Stimulated activated CD8-positive, alpha-beta memory T cell treated with anti-CD3 and anti-CD28 coated beads, Interleukin-2, amount 100 ng/mL, for 1 hour (primary cell): ENCODE measurements around the gene SYT1.
"Not testable (repeated sequence)": the region's sequence is repeated elsewhere in the genome, so short reads cannot be mapped to it uniquely, and the experiment has no call there.

Experiments used
- DNase-seq, 2 donors: peaks; one replicate each; pipeline ENCODE4 v3.0.0-alpha.2; 2020; ENCODE audit warnings: low read depth in 2 of 2

SYT1 gene

DNA sequence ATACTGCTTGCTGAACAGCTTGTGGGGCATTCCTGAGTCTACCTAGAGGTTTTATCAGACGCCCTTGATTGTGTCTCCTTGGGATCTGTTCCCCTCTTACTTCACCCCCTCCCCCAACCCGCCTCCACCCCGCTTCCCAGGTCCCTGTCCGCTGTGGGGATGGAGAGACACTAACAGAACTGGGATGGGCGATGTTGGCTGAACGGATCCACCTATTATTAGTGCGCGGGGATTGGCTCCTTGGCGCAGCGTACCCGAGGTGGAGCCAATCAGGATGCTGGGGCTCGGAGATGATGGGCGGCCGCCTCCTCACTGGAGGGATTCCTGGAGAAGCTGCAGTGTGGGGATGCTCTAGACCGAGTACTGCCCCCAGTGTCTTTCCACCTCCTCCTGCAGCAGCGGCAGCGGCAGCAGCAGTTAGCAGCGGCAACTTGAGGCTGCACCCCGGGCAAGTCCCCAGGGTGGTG, at the start of gene SYT1:
TSS of gene SYT1 (plus strand) at position 372 of the 467 bp plus-strand sequence.
- no peak for DNase-seq

DNA sequence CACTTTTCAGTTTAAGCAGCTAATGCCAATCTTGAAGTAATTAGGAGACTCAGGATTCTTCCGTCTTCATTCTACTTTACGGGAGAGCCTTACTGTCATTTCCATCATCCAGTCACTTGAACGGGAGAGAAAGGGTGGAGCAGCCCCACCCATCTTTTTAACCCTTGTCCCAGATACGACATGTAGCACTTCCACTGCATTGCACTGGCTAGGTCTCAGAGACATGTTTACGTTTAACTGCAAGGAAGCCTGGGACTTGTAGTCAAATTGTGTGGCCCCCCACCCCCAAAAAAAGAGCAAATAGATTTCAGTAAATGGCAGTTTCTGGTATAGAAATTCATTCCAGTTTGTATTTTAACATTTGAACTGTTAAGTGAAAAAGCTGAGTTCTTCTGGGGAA, 46.1 kb upstream of the SYT1 start:
- no peak for DNase-seq

DNA sequence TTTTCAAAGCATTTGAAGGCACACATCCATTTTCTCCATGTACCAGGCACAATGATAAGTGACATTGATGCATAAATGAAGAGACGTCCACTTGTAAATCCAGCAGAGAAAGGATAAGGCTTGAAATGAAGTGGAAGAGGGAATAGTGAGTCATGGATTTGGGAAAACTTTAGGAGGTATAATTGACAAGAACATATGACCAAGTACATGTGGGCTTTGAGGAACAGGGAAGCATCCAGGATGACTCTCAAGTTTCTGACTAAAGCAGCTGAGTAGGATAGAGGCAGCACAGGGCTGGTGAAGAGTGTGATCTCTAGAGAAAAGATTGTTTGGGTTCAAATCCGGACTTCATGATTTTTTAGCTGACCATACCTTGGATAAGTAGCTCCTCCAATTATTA, 43.6 kb upstream of the SYT1 start:
- no peak for DNase-seq

DNA sequence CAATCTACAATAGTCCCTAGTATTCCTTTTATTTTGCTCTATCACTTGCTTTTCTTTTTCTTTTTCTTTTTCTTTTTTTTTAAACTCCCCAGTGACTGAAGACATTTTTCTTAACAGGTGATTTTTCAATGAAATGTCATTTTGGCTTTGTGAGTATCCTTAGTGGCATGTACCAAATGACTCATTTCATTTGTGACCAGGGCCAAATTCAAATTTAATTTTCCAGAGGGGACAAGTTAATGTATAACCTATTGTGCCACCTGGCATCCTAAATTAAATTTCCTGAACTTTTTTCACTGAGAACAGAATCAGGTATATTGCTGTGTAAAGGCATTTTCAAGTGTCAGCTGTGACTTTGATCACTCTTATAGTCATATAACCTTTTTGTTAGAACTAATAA, 39.7 kb upstream of the SYT1 start:
- no peak for DNase-seq

DNA sequence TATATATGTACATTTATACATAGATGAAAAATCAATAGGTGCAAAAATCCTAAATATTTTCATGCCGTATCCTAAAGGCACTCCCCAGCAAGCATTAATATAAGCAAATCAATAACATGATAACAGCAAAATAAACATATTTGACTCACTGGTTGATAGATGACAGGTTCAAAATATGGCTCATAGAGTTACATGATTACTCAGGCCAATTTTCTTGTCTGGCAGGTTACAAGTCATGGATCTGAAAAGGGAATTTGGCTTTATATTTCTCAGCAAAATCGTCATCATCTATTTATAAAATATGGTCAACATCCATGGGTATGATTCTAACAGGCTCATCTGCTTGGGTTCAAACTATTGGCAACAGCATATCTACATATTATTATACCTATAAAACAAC, 34.9 kb upstream of the SYT1 start:
- no peak for DNase-seq

DNA sequence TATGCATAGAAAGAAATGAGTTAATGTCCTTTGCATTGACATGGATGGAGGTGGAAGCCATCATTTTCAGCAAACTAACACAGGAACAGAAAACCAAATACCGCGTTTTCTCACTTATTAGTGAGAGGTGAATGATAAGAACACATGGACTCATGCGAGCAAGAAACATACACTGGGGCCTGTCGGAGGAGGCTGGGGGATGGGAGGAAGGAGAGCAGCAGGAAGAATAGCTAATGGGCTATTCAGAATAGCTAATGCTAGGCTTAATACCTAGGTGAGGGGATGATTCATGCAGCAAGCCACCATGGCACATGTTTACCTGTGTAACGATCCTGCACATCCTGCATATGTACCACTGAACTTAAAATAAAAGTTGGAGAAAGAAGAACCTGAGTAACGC, 29.1 kb upstream of the SYT1 start:
- no peak for DNase-seq

DNA sequence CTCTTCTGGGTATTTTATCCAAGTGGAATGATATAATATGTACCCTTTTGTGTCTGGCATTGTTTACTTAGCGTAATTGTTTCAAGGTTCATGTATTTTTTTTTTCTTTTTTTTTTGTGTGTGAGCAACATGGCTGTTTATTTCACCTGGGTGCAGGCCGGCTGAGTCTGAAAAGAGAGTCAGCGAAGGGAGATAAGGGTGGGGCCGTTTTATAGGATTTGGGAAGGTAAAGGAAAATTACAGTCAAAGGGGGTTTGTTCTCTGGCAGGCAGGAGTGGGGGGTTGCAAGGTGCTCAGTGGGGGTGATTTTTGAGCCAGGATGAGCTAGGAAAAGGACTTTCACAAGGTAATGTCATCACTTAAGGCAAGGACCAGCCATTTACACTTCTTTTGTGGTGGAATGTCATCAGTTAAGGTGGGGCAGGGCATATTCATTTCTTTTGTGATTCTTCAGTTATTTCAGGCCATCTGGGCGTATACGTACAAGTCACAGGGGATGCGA, 24.0 kb upstream of the SYT1 start:
- DNase-seq: not testable (repeated sequence)

DNA sequence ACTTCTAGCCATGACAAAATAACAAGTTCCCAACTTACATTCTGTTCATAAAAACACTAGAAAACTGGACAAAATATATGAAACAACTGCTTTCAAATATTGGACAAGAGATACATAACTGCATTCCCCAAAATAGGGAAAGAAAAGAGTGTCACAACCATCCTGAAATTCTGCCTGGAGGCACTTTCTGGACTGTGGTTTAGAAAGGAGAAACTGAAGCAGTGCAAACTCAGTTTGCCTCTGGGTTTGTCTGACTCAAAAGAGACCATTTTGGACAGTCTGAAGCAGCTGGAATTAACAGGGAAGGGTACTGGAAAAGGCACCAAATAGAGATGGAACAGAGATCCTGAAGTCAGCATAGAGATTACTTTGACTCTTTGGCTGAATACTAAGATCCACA, 11.3 kb upstream of the SYT1 start:
- no peak for DNase-seq

DNA sequence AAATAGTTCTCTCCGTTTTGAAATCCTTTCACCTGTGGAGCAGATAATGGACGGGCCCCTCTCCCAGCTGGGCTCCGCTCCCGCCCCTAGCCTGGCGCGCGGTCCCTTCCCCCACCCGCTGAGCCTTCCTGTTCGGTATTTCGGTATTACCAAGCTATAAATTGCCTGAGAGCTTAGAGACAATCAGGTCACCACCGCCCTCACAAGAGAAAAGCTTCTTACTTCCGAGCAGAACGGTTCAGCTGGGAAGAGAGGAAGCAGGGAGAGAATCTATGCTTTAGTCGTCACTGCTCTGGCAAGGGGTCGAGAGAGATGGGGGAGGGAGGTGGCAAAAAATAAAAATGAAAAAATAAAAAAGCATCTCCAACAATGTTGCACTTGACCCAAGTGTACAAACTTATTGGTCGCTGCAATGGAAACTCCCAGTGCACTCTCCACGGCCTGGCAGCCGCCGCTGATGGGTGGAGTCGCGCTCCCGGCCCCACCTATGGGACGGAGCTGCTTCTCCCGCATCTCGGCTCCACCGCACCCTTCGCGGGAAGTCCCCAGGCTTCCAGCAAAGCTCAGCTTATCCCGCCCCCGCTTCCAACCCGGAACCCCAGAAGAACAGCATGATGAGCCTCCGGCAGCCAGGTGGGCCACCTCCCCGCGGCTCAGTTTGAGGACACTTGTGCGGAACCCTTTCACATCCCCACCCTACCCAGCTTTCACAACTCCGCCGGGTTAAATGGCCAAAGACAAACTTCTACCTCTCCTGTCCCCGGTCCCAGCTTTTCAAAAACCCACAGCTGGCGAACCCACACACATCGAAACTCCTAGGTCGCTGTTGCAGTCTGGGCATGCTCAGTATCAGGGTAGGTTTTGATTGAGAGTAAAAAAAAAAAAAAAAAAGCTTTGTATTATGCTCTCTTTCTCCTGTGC, 832 bp upstream of the SYT1 start:
- DNase-seq: no peak

DNA sequence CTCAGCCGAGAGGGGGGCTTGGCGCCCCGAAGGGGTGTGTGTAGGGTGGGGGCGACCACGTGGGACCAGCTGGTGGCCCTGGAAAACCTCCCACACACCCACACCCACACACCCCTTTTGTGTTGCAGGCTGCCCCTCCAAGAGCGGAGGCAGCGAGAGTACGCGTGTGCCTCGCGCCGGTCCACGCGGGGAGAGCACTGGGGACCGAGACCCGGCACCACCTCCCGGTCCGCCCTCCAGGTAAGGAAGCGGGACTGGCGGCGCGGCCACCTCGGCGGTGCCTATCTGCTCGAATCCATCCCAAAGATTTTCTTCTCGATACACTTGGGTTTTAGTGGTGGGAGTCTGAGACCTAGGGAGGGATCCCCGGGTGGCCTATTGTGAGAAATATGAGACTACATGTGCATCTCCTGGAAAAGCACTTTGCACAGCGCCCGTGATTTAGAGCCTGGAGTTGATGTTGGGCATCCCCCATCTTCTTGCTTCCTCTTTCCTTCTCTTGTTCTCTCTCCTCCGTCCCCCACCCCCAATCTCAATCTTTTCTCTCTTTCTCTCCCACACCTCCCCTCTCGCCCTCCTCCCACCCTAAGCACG, 393 bp downstream of the SYT1 start:
- no peak for DNase-seq

DNA sequence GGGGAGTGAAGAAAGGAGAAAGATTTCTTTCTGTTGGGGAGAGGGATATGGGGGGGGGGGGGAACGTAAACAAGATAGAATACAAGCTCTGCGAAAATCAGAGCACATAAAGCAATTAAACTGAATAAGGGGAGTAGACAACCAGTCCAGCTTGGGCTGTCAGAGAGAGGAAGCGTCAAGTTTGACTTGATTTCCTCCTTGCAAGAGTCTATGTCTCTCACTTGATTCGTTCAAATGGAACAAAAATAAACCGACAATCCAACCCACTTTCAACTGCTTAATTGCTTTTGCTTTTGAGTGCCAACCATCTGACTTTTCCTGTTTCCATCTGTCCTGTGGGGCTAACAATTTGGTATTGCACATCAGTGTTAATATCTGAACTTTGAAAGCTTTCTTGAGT, 942 bp downstream of the SYT1 start:
- DNase-seq: no peak

DNA sequence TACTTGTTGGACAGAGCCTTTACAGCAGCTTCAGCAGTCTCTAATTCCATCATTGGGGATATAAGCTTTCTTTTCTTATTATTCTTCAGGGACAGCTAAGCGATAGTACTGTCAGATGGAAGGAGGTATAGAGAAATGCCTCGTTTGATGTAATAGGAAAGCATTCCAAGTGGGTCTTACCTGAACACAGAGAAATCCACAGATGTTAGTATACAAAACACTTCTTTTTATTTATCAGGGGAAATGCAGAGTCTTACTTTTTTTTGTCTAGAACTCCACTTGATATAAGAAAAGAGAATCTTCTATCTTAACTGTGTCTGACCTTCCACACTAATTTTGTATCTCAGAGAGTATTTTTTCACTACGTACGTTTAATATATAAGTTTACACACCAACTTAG, 1.9 kb downstream of the SYT1 start:
- DNase-seq: no peak

DNA sequence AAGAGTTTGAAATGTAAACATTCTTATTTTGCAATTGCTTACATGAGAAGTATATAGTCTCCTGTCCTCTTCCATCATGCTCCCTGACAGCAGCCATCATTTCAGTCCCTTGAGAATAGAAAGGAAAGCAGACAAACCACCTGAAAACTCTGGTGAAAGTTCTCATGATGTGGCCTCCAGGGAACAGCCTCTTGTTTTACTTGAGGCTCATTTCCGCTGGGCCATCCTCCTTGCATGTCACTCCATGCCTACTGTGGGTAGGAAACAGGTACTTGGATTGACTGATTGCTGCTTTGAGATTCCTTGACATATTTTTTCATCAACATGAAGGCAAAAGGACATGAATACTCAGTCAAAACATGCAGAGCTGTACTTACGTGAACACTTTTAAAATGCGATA, 6.0 kb downstream of the SYT1 start:
- no peak for DNase-seq

DNA sequence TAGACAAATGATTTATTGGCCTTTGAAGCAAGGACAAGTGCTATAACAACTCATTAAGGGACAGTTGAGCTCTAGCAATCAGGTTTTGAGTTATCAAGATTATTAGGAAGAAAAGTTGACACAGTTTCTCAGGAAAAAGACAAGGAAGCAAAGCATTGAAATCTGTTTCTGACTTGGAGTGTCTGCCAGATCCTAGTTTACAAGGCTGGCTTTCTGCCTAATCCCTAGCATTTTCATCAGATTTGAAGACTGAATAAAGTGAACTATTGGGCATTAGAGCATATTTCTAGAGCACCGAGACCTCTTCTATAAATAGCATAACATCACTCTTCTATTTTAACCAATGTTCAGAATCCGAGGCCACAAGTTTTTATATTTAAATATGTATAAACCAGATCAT, 7.0 kb downstream of the SYT1 start:
- no peak for DNase-seq

DNA sequence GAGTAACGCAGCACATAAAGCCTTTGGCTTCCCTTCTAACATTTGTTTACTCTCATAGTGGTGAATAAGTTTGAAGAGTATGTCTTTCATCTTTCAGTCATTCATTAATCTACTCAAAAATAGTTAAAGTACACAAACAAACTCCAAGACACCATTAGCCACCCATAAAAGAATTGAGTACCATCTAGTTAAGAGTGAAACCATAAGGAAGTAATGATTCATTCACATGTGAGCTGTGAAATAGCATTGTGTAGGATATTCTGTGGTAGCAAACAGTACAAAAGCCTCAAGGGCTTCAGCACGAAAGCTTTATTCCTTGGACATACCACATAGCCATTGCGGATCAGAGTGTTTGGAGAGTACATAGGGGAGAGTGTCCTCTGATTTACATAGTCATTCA, 13.9 kb downstream of the SYT1 start:
- DNase-seq: no peak

DNA sequence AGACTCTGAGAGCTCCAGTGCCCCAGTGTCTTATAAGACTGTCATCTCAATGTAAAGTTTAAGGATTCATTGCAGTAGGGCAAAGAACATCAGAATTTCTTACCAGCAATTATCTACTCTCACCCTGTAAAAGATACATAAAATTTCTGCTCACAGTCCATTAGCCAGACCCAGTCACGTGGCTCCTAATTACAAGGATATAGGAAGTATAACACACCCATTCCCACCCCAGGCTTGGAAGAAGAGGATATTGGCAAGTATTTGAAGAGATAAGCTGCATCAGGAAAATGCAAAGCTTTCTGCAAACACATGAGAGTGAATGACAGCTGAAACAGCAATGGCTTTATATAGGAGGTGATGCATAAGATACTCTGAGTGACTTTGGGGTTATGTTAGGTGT, 14.3 kb downstream of the SYT1 start:
- no peak for DNase-seq

DNA sequence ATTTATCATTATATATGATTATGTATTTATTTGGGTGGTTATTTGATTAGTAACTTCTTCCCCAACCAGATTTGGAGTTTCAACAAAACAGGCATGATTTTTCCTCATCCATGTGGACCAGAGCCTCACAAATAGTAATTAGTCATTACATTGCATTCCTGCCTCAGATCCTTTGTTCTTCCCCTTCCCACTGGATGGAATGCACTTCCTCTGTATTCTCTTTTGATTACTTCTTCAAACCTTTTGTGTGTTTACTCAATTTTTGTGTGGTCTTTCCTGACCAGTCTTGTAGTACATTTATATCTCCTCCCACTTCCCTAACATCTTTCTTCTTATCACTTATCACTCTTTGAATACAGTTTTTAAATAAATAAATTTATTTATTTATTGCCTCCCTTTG, 15.5 kb downstream of the SYT1 start:
- no peak for DNase-seq

DNA sequence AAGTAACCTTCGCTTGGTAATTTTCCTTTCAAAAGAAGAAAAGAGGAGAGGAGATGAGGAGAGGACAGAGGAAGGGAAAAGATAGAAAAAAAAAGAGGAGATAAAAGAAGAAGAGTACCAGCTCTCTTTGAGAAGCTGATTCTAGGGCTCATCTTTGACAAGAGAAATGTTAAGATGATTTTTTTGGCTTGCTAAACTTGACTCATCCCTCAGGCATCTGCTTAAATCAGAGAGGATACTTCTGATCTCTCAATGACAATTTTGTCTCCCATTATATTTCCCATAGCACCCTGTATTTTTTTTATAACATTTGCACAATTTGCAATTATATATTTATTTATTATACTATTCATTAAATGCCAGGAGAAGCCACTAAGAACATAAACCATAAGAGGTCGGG, 17.1 kb downstream of the SYT1 start:
- no peak for DNase-seq

DNA sequence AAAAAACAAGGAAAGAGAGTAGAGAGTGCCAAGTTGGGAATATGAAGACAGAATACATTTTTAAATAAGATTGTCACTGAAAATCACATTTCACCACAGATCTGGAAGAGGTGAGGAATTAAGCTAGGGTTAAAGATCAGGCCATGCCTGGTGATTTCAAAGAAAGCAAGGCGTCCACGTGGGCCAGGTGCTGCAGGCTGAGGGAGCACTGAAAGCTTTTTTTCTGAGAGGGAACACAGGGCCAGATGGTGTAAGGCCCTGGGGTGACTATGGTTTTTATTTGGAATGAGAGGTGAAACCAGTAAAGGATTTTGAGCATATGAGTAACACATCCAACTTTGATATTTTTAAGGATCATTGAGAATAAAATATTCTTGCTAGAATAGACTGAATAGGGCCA, 20.9 kb downstream of the SYT1 start:
- no peak for DNase-seq

DNA sequence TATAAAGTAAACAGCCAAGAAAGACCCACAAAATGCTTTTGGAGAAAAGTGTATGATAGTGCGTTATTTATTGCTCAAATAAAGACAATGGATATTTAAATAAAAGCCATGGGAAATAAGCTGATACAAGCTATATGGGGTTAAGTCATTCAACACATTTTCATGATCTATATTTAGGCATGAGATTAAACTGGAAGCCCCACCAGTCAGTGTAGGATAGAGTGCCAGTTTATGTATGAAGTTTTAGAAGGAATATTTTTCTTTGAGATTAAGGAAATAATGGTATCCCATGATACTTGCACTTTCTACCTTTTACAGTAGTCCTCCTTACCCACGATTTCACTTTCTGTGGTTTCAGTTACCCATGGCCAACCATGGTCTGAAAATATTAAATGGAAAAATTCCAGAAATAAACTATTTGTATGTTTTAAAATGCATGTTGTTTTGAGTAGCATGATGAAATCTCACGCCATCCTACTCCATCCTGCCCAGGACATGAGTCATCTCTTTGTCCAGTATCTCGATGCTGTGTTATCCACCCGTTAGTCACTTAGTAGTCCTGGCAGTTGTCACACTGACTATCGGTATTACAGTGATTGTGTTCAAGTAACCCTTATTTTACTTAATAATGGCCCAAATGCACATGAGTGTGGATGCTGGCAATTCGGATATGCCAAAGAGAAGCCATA, 22.3 kb downstream of the SYT1 start:
- no peak for DNase-seq

DNA sequence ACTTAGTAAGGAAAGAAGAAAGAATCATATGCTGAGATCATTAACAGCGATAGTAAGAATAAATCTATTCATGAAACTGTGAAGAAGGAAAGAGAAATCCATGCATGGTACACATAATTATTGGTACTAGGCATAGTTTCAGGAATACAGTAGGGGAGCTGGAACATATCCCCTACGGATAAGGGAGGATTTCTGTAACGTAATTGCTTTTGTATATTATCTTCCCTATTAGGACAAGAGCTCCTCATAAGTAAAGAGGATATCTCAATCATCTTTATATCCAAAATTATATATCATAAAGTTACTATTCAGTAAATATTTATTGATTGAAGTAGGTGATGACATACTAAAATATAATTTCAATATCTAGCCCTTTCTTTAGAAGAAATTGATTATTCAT, 22.9 kb downstream of the SYT1 start:
- no peak for DNase-seq

DNA sequence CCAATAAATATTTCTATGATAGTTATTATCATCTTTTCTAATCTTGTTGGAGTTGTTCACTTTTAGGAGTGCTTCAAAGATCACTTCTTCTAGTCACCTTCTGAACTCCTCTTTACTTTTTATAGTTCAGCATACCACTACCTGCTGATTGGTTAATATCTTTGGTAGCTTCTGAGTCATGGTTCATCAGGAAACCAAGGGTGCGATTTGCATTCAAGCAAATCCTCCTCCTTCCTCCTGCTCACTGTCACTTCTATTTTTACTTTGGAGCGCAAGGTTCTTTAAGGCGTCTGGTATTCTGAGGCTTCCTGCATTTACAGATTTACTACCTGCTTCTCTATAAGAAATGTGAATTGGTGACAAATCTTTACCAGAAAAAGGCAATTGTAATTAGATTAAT, 24.0 kb downstream of the SYT1 start:
- DNase-seq: no peak
